Measurements from ENCODE around the gene SYNE3. TPM values are rescaled to one million over a fixed set of nuclear protein-coding genes. Genes with fewer than 3 reads are reported as not detected.

The SYNE3 gene
- total and polyA plus RNA-seq, 2 of the 8 experiments (the other 6 are each of a cell fraction or from before 2014, with no cell fraction given) = under 0.01 TPM; not detected in 1

GRCh38 chr14:95534299-95535225 is 18.1 kb upstream of the SYNE3 start, which contains the start of gene GLRX5 (continued):
- TF ChIP-seq CREB1 (IDR thresholded peaks at IDR 0.05) = peak; percentile 55; the same call in 1 of the 2 replicates
- TF ChIP-seq RFX5 (IDR thresholded peaks at IDR 0.05; ENCODE audit: borderline replicate concordance, low read depth, low read length) = no peak
- TF ChIP-seq SRF (IDR thresholded peaks at IDR 0.05; ENCODE audit: low read depth, low read length) = no peak
- TF ChIP-seq ASH2L (IDR thresholded peaks at IDR 0.05; ENCODE audit: low read length) = peak; percentile 35
- no peak for TF ChIP-seq MAFK (IDR thresholded peaks at IDR 0.05; ENCODE audit: low read depth, low read length)
- no peak for TF ChIP-seq SIRT6 (IDR thresholded peaks at IDR 0.05; ENCODE audit: low read length)
- peak; percentile 70 for TF ChIP-seq TAF1 (IDR thresholded peaks at IDR 0.05; ENCODE audit: low read depth, low read length)
- TF ChIP-seq HDAC6 (IDR thresholded peaks at IDR 0.05; ENCODE audit: low read depth, low read length) = no peak
- peak; percentile 93 for TF ChIP-seq SP2 (IDR thresholded peaks at IDR 0.05; ENCODE audit: low read length)
- TF ChIP-seq KDM4A (IDR thresholded peaks at IDR 0.05; ENCODE audit: low read depth, low read length, severe bottlenecking) = peak; percentile 36
- peak in 1 of 2 experiments; percentile 31; a peak in 2 of 4 replicates for TF ChIP-seq HDAC2 (IDR thresholded peaks at IDR 0.05; ENCODE audit: borderline replicate concordance in 1 of 2, low read depth in 2 of 2, low read length in 2 of 2)
- TF ChIP-seq SUZ12 (IDR thresholded peaks at IDR 0.05; ENCODE audit: low read length) = no peak
- TF ChIP-seq JUN (IDR thresholded peaks at IDR 0.05; ENCODE audit: low read depth, low read length) = no peak
- no peak for TF ChIP-seq JUND (IDR thresholded peaks at IDR 0.05; ENCODE audit: low read length)
- TF ChIP-seq E2F6 (IDR thresholded peaks at IDR 0.05) = peak; percentile 68
- peak; percentile 87 for TF ChIP-seq PHF8 (conservative IDR thresholded peaks at IDR 0.05; ENCODE audit: low read depth, low read length)
- TF ChIP-seq POU5F1 (IDR thresholded peaks at IDR 0.05; ENCODE audit: low read depth, low read length) = no peak
- TF ChIP-seq BACH1 (IDR thresholded peaks at IDR 0.05; ENCODE audit: low read length) = no peak
- TF ChIP-seq CHD1 (IDR thresholded peaks at IDR 0.05; ENCODE audit: low read depth, low read length) = no peak
- peak; percentile 61 for TF ChIP-seq SAP30 (IDR thresholded peaks at IDR 0.05; ENCODE audit: insufficient read depth, insufficient replicate concordance, low read length)
- no peak for TF ChIP-seq CTBP2 (IDR thresholded peaks at IDR 0.05; ENCODE audit: borderline replicate concordance, insufficient read depth, insufficient read length, low read length)
- no peak for TF ChIP-seq NANOG (IDR thresholded peaks at IDR 0.05; ENCODE audit: insufficient read depth, low read depth, low read length, poor library complexity, severe bottlenecking)
- TF ChIP-seq SP4 (IDR thresholded peaks at IDR 0.05; ENCODE audit: low read length) = no peak
- no peak for TF ChIP-seq BCL11A (IDR thresholded peaks at IDR 0.05; ENCODE audit: low read depth in 2 of 2, low read length in 2 of 2)

Data from H1 (cell line).